Retinal pigment epithelial cell (primary cell): ENCODE results near the gene RAB31.
A peak's percentile ranks its signal among the peaks of the same experiment; 100 is the strongest.

ENCODE experiments used
- DNase-seq: peaks from one replicate; pipeline ENCODE4 v3.0.0-alpha.2; 2010; ENCODE audit warnings: low read depth
- H3K4me3 ChIP-seq: 2 replicates; pipeline ENCODE4 v1.5.1; 2011; ENCODE audit warnings: mild to moderate bottlenecking, low read length, control low read depth, moderate library complexity
- TF ChIP-seq, protein P1 (sequence below): conservative IDR thresholded peaks from 2 replicates; pipeline ENCODE4 v1.5.1; 2011; ENCODE audit warnings: low read depth, low read length, control low read depth, inconsistent platforms

Gene RAB31

DNA sequence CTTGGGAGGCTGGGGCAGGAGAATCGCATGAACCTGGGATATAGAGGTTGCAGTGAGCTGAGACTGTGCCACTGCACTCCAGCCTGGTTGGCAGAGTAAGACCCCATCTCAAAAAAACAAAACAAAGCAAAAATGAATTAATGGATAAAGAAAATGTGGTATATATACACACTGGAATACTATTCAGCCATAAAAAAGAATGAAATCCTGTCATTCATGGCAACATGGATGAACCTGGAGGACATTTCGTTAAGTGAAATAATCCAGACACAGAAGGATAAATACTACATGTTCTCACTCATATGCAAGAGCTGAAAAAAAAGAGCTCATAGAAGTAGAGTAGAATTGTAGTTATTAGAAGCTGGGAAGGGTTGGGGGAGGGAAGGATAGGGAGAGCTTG lies 80.8 kb downstream of the RAB31 start:
- H3K4me3 ChIP-seq, result no peak overlapping the region
- TF ChIP-seq, protein P1, sequence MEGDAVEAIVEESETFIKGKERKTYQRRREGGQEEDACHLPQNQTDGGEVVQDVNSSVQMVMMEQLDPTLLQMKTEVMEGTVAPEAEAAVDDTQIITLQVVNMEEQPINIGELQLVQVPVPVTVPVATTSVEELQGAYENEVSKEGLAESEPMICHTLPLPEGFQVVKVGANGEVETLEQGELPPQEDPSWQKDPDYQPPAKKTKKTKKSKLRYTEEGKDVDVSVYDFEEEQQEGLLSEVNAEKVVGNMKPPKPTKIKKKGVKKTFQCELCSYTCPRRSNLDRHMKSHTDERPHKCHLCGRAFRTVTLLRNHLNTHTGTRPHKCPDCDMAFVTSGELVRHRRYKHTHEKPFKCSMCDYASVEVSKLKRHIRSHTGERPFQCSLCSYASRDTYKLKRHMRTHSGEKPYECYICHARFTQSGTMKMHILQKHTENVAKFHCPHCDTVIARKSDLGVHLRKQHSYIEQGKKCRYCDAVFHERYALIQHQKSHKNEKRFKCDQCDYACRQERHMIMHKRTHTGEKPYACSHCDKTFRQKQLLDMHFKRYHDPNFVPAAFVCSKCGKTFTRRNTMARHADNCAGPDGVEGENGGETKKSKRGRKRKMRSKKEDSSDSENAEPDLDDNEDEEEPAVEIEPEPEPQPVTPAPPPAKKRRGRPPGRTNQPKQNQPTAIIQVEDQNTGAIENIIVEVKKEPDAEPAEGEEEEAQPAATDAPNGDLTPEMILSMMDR, result no peak
- DNase-seq, result no peak

GRCh38 chr18:9790261-9790660 lies 82.2 kb downstream of the RAB31 start:
- no peak overlapping the region for H3K4me3 ChIP-seq
- no peak for DNase-seq
- TF ChIP-seq, protein P1, result no peak

- TF ChIP-seq, protein P1, result no peak
- no peak overlapping the region for H3K4me3 ChIP-seq
- no peak for DNase-seq
Observed at GRCh38 chr18:9791991-9792390, 83.9 kb downstream of the RAB31 start.

DNA sequence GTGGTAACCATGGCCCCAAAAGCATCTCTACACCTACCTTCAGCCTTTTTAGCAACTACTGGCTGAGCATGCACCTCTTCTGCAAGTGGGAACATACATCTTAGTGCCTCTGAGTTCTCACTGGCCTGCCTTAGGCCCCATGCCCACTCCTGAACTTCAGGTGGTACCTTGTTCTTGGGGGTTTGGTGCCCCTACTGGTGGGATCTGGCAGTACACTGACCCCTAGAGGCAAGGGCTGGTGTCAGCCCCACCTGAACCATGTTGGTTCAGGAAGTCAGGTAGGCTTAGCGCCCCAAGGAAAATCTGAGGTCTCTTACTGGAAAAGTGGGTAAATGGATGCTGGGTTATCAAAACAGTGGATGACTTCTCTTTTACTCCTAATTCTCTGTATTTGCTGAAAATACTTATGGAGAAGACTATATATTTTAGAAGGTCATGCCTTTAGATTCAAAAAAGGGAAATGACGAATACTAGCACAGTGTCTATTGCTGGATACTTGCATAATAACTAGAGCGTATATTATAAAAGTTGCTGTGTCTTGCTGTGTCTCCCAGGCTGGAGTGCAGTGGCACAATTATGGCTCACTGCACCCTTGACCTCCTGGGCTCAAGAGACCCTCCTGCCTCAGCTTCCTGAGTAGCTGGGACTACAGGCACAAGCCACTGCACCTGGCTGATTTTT lies 84.6 kb downstream of the RAB31 start:
- TF ChIP-seq, protein P1, result peak; percentile 63
- no peak overlapping the region for H3K4me3 ChIP-seq
- no peak for DNase-seq

GRCh38 chr18:9796011-9796410 lies 87.9 kb downstream of the RAB31 start:
- no peak for DNase-seq
- TF ChIP-seq, protein P1, result no peak
- no peak overlapping the region for H3K4me3 ChIP-seq

GRCh38 chr18:9796935-9797549 lies 88.9 kb downstream of the RAB31 start:
- no peak overlapping the region for H3K4me3 ChIP-seq
- TF ChIP-seq, protein P1, result no peak
- DNase-seq, result no peak
